Bronchial epithelial cell (primary cell): ENCODE results near the gene FAM234B. TPM values are rescaled to one million over a fixed set of nuclear protein-coding genes. Genes with fewer than 3 reads are reported as not detected.

Experiments used
- DNase-seq: peaks from one replicate; pipeline ENCODE4 v3.0.0-alpha.2; 2010; ENCODE audit warnings: low read depth
- FAIRE-seq: peaks from 2 replicates; lab custom pipeline; 2011; peaks lifted over from hg19 to GRCh38; lab: Jason Lieb, UNC
- H3K27me3 ChIP-seq: 2 replicates; pipeline ENCODE4 v1.5.1; 2011; ENCODE audit warnings: low read length; ENCODE audit not compliant: control insufficient read depth, insufficient read depth
- H3K36me3 ChIP-seq: 2 replicates; pipeline ENCODE4 v1.5.1; 2011; ENCODE audit warnings: low read length; ENCODE audit not compliant: control insufficient read depth, insufficient read depth
- H3K4me3 ChIP-seq: 2 replicates; pipeline ENCODE4 v1.5.1; 2011; ENCODE audit warnings: mild to moderate bottlenecking, low read depth, low read length, control low read depth
- CTCF ChIP-seq: IDR thresholded peaks from 2 replicates; pipeline ENCODE4 v1.5.1; 2011; ENCODE audit warnings: mild to moderate bottlenecking, moderate library complexity, low read length, control low read depth, inconsistent platforms; ENCODE audit not compliant: insufficient read depth, severe bottlenecking
- total RNA-seq: library from RNA; depleted of rRNA; stranded (reverse); fragments of >200 nt; gene quantifications from 2 replicates; pipeline ENCODE4 v1.2.1, GENCODE V29; 2014

The FAM234B gene
- total RNA-seq, 1 donor from 2014 or later = 2.4 TPM

GRCh38 chr12:13117029-13117428 lies 72.8 kb downstream of the FAM234B start:
- FAIRE-seq = no peak
- H3K36me3 ChIP-seq = no peaks in the 10 kb centered on the region
- H3K4me3 ChIP-seq = no peak overlapping the region

DNA sequence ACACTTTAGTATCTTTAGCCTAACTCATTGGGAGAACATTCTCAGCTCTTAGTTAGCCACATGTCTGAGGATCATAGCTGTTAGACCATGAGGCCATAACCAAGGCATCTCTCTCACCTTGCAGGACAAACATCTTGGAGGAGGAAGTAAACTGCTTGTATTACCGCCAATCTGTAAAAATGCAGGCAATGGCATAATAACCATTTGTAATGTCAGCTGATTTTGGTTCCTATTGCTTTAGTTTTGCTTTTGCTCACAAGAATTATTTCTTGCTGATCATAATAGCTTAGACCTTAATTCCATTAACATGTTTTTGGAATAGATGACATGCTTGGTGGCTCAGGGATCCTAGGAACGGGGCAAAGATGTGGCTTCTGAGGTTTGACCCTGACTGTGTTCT lies 75.6 kb downstream of the FAM234B start:
- no peaks in the 10 kb centered on the region for H3K27me3 ChIP-seq
- DNase-seq (no peak), FAIRE-seq (no peak)
- no peak overlapping the region for H3K4me3 ChIP-seq
- TF ChIP-seq CTCF = no peak
- no peaks in the 10 kb centered on the region for H3K36me3 ChIP-seq

More at GRCh38 chr12:13117029-13117428, 72.8 kb downstream of the FAM234B start:
- DNase-seq = no peak
- TF ChIP-seq CTCF = no peak
- no peaks in the 10 kb centered on the region for H3K27me3 ChIP-seq

GRCh38 chr12:13120413-13120812 lies 76.2 kb downstream of the FAM234B start:
- no peak for DNase-seq
- TF ChIP-seq CTCF = no peak
- Histone ChIP-seq H3K36me3 (no peaks in the 10 kb centered on the region), H3K4me3 (no peak overlapping the region), H3K27me3 (no peaks in the 10 kb centered on the region)
- FAIRE-seq = no peak

DNA sequence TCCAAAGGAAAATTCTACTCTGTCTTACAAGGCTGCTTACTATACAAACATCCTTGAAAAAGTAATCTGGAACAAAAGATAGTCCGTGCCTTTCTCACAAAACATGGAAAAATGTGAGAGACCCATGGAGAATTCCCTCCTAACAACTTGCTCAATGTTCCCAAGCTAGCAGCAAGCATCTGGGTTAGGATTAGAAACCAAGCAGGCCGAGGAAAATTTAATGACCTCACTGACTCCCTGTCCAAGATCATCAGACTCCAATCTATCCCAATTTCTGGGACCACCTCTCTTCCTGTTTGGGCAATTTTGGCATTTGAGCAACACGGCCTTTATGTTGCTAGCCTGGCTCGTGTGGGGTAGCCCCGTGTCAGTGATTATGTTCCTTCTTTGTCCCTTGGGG lies 77.4 kb downstream of the FAM234B start:
- Histone ChIP-seq H3K4me3 (no peak overlapping the region), H3K36me3 (no peaks in the 10 kb centered on the region), H3K27me3 (no peaks in the 10 kb centered on the region)
- FAIRE-seq = no peak
- no peak for DNase-seq
- TF ChIP-seq CTCF = no peak

- H3K27me3 ChIP-seq = no peaks in the 10 kb centered on the region
- no peak for TF ChIP-seq CTCF
- DNase-seq = peak; percentile 80
- no peak overlapping the region for H3K4me3 ChIP-seq
- no peak for FAIRE-seq
- H3K36me3 ChIP-seq = no peaks in the 10 kb centered on the region
Observed at GRCh38 chr12:13124656-13125505, 80.7 kb downstream of the FAM234B start.
